COLO829 (cell line): ENCODE results near the gene TRAPPC3.
A peak's percentile ranks its signal among the peaks of the same experiment; 100 is the strongest.

ENCODE experiments used
- DNase-seq: peaks from one replicate; pipeline ENCODE4 v3.0.0; 2012; ENCODE audit warnings: low spot score

Gene TRAPPC3

DNA sequence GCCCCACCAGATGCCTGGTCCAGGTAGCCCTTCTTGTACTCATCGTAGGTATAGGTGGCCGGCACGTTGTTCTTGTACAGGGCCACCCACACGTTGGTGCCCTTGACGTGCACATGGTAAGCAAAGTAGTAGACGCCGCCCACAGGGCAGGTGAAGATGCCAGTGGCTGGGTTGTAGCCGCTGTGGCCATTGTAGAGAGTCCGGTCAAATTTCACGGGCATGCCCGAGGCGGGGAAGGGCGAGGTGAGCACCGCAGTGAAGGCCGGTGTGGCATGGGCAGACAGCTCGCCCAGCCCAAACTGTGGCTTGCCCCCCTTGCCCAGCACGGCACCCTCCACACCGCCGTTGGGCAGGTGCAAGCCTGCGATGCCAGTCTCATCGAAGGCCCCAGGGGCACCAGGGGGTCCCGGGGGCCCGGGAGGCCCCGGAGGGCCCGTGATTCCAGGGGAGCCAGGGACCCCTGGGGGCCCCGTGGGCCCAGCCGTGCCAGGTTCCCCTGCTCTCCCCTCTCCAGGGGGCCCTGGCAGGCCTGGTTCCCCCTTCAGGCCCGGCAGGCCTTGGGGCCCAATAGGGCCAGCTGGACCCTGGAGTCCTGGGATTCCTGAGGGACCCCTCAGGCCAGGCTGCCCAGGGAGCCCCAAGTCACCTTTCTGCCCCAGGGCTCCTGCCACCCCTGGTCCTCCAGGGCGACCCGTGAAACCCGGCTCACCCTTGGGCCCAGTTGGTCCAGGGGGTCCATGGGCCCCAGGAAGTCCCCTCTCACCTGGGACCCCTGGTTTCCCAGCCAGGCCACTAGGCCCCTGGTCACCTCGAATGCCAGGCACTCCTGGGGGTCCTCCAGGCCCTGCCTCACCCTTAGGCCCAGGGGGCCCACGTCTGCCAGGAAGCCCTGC, 51.3 kb downstream of the TRAPPC3 start:
- no peak for DNase-seq

- no peak for DNase-seq
Measured at GRCh38 chr1:36096500-36097432, 52.5 kb downstream of the TRAPPC3 start.

DNA sequence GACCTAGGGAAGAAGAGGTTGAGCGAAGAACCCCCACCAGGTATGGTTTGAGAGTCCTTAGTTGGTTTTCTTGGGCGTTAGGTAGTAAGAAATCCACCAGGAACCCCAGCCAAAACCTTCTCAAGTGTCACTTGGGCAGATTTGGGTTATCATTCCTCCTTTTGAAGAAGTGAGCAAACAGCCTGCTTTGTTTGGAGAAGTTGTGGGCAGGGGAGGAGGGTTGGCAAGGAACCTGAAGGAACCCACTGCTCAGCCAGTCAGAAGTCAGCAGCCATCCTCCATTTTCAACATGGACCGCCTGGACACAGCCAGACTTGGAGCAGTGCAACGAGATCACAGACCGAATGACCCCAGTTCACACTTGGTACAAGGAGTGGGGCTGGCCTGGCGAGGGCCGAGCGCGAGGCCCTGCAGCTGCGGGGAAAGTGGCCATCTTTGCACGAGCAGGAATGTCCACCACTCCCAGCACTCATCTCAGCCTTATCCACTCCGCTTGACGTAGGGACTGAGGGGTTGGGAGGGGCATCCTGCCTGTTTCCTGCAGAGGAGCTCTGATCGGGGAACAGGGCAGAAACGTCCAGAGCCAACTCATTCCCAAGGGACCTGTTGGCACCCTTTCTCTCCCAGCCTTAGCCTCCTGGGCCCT, 53.4 kb downstream of the TRAPPC3 start:
- no peak for DNase-seq

- no peak for DNase-seq
Measured at GRCh38 chr1:36094621-36095061, 54.6 kb downstream of the TRAPPC3 start.

DNA sequence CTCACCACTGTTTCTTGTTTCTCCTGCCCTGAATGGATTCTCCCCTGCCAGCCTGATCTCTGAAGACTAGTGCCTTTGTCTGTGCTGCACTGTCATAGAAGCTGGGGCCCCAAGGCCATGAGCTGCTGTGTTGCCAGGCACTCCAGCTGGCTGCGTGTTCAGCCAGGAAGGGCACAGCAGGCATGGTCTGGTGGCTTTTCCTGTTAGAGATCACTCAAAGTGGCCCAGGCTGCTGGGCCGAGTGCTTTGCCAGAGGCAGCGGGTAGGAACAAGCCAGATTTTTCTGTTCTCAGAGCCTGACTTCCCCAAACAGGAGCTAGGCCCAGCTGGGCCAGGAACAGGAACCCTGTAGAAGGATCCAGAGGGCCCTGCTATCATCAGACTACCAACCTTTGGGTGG, 55.4 kb downstream of the TRAPPC3 start:
- no peak for DNase-seq

GRCh38 chr1:36093226-36093625, 56.1 kb downstream of the TRAPPC3 start:
- DNase-seq, result no peak

DNA sequence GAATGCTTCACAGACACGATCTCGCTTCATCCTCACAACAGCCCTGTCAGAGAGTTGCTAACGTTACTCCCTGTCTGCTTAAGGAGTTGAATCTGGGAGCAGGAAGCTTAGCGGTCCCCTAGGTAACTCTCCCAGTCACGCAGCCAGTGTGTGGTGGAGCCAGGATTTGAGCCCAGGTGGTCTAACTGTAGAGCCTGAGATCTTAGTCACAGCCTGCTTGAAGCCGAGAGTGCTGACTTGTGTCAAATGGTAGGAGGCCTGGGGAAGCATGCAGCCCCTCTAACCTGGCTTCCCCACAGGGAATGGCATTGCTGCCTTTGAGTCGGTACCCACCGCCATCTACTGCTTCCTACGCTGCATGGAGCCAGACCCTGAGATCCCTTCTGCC, 56.5 kb downstream of the TRAPPC3 start:
- no peak for DNase-seq

DNA sequence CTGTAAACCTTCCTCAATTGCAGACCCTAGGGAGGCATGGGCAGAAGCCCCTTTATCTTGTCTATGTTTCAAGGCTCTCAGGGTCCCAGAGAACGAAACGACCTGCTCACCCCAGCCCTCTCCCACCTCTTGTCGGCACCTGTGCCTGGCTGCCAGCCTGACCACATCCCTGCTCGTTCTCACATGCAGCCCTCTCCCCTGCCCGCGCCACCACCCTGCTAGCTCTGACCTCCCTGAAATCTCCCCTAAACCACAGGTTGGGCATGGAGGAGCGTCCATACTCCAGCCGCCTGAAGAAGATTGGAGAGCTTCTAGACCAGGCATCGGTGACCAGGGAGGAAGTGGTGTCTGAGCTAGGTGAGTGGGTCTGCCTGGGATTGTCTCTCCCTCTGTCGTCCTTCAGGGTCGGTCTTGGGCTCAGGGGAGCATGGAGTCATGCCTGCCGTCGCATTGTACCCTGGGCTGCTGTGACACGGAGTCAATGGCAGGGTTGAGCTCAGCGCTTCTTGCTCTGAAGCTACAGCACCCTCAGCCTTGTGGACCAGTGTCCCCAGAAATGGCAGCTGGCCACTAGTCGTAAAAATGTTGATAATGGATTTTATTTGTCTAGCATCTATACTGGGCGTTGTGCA, 57.0 kb downstream of the TRAPPC3 start:
- no peak for DNase-seq

GRCh38 chr1:36091698-36092097, 57.6 kb downstream of the TRAPPC3 start:
- no peak for DNase-seq

- no peak for DNase-seq
Measured at GRCh38 chr1:36091141-36091540, 58.1 kb downstream of the TRAPPC3 start.

GRCh38 chr1:36089393-36090121, 59.7 kb downstream of the TRAPPC3 start:
- no peak for DNase-seq

DNA sequence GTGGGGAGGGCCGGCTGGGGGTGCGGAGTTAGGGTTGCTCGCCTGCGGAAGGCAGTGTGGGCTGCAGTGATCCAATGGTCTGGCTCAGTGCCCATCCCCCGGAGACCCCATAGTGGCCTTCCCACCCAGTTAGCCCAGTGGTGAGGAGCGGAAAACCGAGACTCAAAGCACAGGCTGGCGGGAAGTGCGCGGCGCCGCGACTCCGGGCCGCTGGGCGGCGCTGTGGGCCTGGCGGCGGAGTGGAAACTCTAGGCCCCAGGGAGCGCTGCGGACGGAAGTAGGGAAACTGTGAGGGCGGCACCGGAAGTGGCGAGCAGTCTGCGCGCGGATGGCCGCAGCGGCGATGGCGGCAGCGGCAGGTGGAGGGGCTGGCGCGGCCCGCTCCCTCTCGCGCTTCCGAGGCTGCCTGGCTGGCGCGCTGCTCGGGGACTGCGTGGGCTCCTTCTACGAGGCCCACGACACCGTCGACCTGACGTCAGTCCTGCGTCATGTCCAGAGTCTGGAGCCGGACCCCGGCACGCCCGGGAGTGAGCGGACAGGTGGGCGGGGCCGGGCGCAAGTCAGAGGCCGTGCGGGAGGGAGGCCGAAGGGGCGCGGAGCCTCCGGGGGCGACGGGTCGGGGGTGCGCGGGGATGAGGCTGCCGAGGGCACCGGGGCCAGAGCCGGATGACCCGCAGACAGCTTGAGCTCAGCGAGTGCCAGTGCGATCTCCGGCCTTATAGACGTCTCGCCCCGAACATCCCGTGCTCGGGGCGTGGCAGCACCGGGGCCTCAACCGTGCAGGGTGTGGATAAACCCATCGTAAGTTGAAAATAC, 60.5 kb downstream of the TRAPPC3 start, which contains the start of gene ADPRS:
TSS of gene ADPRS (plus strand) at position 316 of the 816 bp plus-strand sequence. CDS start at position 329, 13 bp downstream.
- DNase-seq, result peak; percentile 68

DNA sequence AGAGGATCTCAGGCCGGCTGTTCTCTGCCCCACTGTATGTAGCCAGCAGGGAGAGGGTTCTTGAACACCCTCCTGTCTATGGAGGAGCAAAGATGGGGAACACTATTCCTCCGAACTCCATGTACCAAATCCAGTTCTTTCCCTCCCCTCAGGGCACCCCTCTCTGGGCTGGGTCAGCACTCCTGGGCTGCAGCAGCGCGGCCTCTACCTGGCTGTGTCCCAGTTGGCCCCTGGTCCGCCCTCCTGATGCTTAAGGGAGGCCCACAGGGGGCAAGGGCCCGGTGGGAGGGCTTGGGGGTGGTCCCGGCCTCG, 61.1 kb downstream of the TRAPPC3 start:
- no peak for DNase-seq

DNA sequence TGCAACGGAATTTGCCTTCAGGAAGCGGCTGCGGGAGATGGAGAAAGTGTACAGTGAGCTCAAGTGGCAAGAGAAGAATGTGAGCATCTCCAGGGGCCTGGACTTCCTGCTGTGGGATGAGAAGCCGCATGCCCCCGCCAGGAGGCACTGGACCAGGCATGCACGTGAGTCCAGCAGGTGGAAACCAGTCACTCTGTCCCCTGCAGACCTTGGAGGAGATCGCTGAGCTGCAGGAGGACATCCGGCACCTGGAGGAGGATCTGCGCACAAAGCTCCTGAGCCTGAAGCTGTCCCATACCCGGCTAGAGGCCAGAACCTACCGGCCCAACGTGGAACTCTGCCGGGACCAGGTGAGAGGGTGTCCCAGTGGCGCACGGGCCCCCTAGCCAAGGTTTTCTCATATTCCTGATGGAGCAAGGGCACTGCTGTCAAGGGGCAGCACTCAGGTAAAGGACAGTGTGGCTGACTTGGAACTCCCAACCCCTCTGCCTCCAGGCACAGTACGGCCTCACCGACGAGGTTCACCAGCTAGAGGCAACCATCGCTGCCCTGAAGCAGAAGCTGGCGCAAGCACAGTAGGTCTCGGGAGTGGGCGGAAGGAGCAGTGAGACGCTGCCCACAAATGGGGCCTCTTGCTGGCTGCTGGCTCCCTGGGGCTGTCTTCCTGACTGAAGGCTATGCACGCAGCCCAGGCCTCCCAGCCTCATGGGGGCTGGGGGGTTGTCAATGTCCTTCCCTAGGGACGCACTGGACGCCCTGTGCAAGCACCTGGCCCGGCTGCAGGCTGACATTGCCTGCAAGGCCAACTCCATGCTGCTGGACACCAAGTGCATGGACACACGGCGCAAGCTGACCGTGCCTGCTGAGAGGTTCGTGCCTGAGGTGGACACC, 61.8 kb downstream of the TRAPPC3 start:
- DNase-seq, result no peak
